WI38 (cell line): ENCODE results near the gene ABHD12.

Experiments used
- H3K4me3 ChIP-seq: 2 replicates; pipeline ENCODE4 v1.5.1; 2011; ENCODE audit warnings: low read depth, mild to moderate bottlenecking, control low read depth, low read length
- CTCF ChIP-seq: IDR thresholded peaks from 2 replicates; pipeline ENCODE4 v1.5.1; 2012; ENCODE audit warnings: low read depth, mild to moderate bottlenecking, control low read depth, low read length

ABHD12 gene

GRCh38 chr20:25252686-25253421 is 137.8 kb downstream of the ABHD12 start:
- H3K4me3 ChIP-seq: no peak overlapping the region
- no peak for TF ChIP-seq CTCF

- no peak overlapping the region for H3K4me3 ChIP-seq
- no peak for TF ChIP-seq CTCF
These were observed 138.4 kb downstream of the ABHD12 start for GRCh38 chr20:25252230-25252651.

- H3K4me3 ChIP-seq: no peak overlapping the region
- TF ChIP-seq CTCF: no peak
These were observed 139.1 kb downstream of the ABHD12 start for GRCh38 chr20:25251558-25251957.

GRCh38 chr20:25251019-25251418 is 139.6 kb downstream of the ABHD12 start:
- no peak overlapping the region for H3K4me3 ChIP-seq
- no peak for TF ChIP-seq CTCF

- TF ChIP-seq CTCF: no peak
- no peak overlapping the region for H3K4me3 ChIP-seq
These were observed 140.1 kb downstream of the ABHD12 start for GRCh38 chr20:25250508-25250907.
